HCT116 (cell line): ENCODE data around the gene KIR2DL3.

Source experiments
- ATF3 ChIP-seq: IDR thresholded peaks from 2 replicates; pipeline ENCODE4 v1.6.1; 2012
- CEBPB ChIP-seq: IDR thresholded peaks from 2 replicates; pipeline ENCODE4 v1.6.1; 2012; ENCODE audit warnings: low read depth
- CTCF ChIP-seq, 3 experiments: fragments of 200-600 bp in 1 of 3; sonication (generic) in 1 of 3; IDR thresholded peaks in 2 of 3; conservative IDR thresholded peaks in 1 of 3; 2 replicates each; pipeline ENCODE4 v1.5.1; 2012 to 2017; ENCODE audit warnings: low read depth in 2 of 3, low read length in 2 of 3, antibody characterized with exemption in 1 of 3, borderline replicate concordance in 1 of 3, control low read depth in 1 of 3, mild to moderate bottlenecking in 1 of 3, mixed read lengths in 1 of 3, mixed run types in 1 of 3, moderate library complexity in 1 of 3; ENCODE audit not compliant: insufficient read depth in 1 of 3
- EZH2 ChIP-seq: fragments of 200-600 bp; sonication (generic); IDR thresholded peaks from 2 replicates; pipeline ENCODE4 v1.6.1; 2017; ENCODE audit warnings: antibody characterized with exemption, mixed run types
- EZH2phosphoT487 ChIP-seq: fragments of 200-600 bp; IDR thresholded peaks from 2 replicates; pipeline ENCODE4 v1.6.1; 2018; ENCODE audit warnings: antibody characterized with exemption, borderline replicate concordance
- POLR2A ChIP-seq: IDR thresholded peaks from 2 replicates; pipeline ENCODE4 v1.7.0; 2011; ENCODE audit warnings: borderline replicate concordance; ENCODE audit not compliant: insufficient read depth, insufficient read length; ENCODE audit errors: extremely low read depth
- POLR2AphosphoS5 ChIP-seq: IDR thresholded peaks from 2 replicates; pipeline ENCODE4 v1.6.1; 2011; ENCODE audit warnings: mild to moderate bottlenecking, low read depth, low read length, moderate library complexity
- SP1 ChIP-seq: IDR thresholded peaks from 2 replicates; pipeline ENCODE4 v1.6.1; 2012; ENCODE audit warnings: low read depth
- ZBTB33 ChIP-seq: IDR thresholded peaks from 2 replicates; pipeline ENCODE4 v1.6.1; 2011; ENCODE audit warnings: mild to moderate bottlenecking, low read length, moderate library complexity; ENCODE audit not compliant: insufficient replicate concordance; ENCODE audit errors: extremely low read depth
- TF ChIP-seq, protein P1 (sequence below): IDR thresholded peaks from 2 replicates; pipeline ENCODE4 v1.6.1; 2012; ENCODE audit warnings: low read depth

GRCh38 chr19:54728167-54728566 is 10.1 kb upstream of the KIR2DL3 start:
- TF ChIP-seq CTCF (IDR thresholded peaks at IDR 0.05 in 2 of 3, conservative IDR thresholded peaks at IDR 0.05 in 1 of 3; ENCODE audit: borderline replicate concordance in 1 of 3, insufficient read depth in 1 of 3, low read depth in 2 of 3, low read length in 2 of 3) (no peak), ZBTB33 (no peak), POLR2A (no peak), CEBPB (no peak), SP1 (no peak), ATF3 (no peak), EZH2phosphoT487 (no peak), EZH2 (no peak), POLR2AphosphoS5 (no peak)
- TF ChIP-seq, protein P1, sequence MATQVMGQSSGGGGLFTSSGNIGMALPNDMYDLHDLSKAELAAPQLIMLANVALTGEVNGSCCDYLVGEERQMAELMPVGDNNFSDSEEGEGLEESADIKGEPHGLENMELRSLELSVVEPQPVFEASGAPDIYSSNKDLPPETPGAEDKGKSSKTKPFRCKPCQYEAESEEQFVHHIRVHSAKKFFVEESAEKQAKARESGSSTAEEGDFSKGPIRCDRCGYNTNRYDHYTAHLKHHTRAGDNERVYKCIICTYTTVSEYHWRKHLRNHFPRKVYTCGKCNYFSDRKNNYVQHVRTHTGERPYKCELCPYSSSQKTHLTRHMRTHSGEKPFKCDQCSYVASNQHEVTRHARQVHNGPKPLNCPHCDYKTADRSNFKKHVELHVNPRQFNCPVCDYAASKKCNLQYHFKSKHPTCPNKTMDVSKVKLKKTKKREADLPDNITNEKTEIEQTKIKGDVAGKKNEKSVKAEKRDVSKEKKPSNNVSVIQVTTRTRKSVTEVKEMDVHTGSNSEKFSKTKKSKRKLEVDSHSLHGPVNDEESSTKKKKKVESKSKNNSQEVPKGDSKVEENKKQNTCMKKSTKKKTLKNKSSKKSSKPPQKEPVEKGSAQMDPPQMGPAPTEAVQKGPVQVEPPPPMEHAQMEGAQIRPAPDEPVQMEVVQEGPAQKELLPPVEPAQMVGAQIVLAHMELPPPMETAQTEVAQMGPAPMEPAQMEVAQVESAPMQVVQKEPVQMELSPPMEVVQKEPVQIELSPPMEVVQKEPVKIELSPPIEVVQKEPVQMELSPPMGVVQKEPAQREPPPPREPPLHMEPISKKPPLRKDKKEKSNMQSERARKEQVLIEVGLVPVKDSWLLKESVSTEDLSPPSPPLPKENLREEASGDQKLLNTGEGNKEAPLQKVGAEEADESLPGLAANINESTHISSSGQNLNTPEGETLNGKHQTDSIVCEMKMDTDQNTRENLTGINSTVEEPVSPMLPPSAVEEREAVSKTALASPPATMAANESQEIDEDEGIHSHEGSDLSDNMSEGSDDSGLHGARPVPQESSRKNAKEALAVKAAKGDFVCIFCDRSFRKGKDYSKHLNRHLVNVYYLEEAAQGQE = no peak
